Mesenchymal stem cell (in vitro differentiated cells and primary cell): ENCODE measurements around the gene RTN4.

Source experiments
- DNase-seq: peaks from one replicate; pipeline ENCODE4 v3.0.0-alpha.2; 2013
- H2AFZ ChIP-seq: one replicate; pipeline ENCODE4 v1.6.1; 2013; ENCODE audit warnings: low read depth, mild to moderate bottlenecking, control low read depth, inconsistent platforms, low read length, moderate library complexity
- H2AK5ac ChIP-seq: 2 replicates; pipeline ENCODE4 v1.6.1; 2013; ENCODE audit warnings: low read length, moderate library complexity, mild to moderate bottlenecking, inconsistent platforms; ENCODE audit not compliant: severe bottlenecking
- H2BK120ac ChIP-seq: one replicate; pipeline ENCODE4 v1.6.1; 2013; ENCODE audit warnings: low read depth, mild to moderate bottlenecking, inconsistent platforms, low read length, moderate library complexity
- H2BK12ac ChIP-seq, 2 experiments: one replicate each; pipeline ENCODE4 v1.6.1; 2013; ENCODE audit warnings: inconsistent platforms in 2 of 2, low read length in 2 of 2, mild to moderate bottlenecking in 2 of 2, moderate library complexity in 2 of 2, control low read depth in 1 of 2
- H2BK15ac ChIP-seq: one replicate; pipeline ENCODE4 v1.6.1; 2013; ENCODE audit warnings: mild to moderate bottlenecking, low read depth, inconsistent platforms; ENCODE audit not compliant: poor library complexity, severe bottlenecking
- H2BK5ac ChIP-seq: 2 replicates; pipeline ENCODE4 v1.6.1; 2013; ENCODE audit warnings: low read depth, mild to moderate bottlenecking, low read length, control low read depth, inconsistent platforms; ENCODE audit not compliant: poor library complexity, severe bottlenecking
- H3K14ac ChIP-seq, 2 experiments: one replicate each; pipeline ENCODE4 v1.6.1; 2013; ENCODE audit warnings: inconsistent platforms in 2 of 2, low read length in 2 of 2, control low read depth in 1 of 2, mild to moderate bottlenecking in 1 of 2, moderate library complexity in 1 of 2
- H3K18ac ChIP-seq, 2 experiments: one replicate each; pipeline ENCODE4 v1.6.1; 2013; ENCODE audit warnings: inconsistent platforms in 2 of 2, low read length in 2 of 2, control low read depth in 1 of 2, low read depth in 1 of 2, mild to moderate bottlenecking in 1 of 2
- H3K23ac ChIP-seq, 2 experiments: one replicate each; pipeline ENCODE4 v1.6.1; 2013; ENCODE audit warnings: inconsistent platforms in 2 of 2, low read length in 2 of 2, mild to moderate bottlenecking in 2 of 2, moderate library complexity in 2 of 2, control low read depth in 1 of 2
- H3K27ac ChIP-seq: 2 replicates; pipeline ENCODE4 v1.5.1; 2013; ENCODE audit warnings: mild to moderate bottlenecking, moderate library complexity, low read length, control low read depth, inconsistent platforms; ENCODE audit not compliant: poor library complexity, severe bottlenecking
- H3K27me3 ChIP-seq, 2 experiments: 2 replicates each; pipeline versions ENCODE4 v1.6.1 to v1.7.0; 2013; ENCODE audit warnings: low read length in 2 of 2, mild to moderate bottlenecking in 2 of 2, moderate library complexity in 2 of 2, control low read depth in 1 of 2, inconsistent platforms in 1 of 2; ENCODE audit not compliant: control insufficient read depth in 1 of 2, insufficient read depth in 1 of 2
- H3K36me3 ChIP-seq, 2 experiments: 2 replicates each; pipeline versions ENCODE4 v1.6.1 to v1.7.0; 2013; ENCODE audit warnings: low read length in 2 of 2, control low read depth in 1 of 2, inconsistent platforms in 1 of 2, low read depth in 1 of 2, mild to moderate bottlenecking in 1 of 2; ENCODE audit not compliant: insufficient read depth in 2 of 2, control insufficient read depth in 1 of 2
- H3K4ac ChIP-seq, 2 experiments: one replicate each; pipeline ENCODE4 v1.6.1; 2013; ENCODE audit warnings: inconsistent platforms in 2 of 2, low read length in 2 of 2, mild to moderate bottlenecking in 2 of 2, moderate library complexity in 2 of 2, control low read depth in 1 of 2, low read depth in 1 of 2
- H3K4me1 ChIP-seq: 2 replicates; pipeline ENCODE4 v1.6.1; 2013; ENCODE audit warnings: low read depth, low read length, control low read depth; ENCODE audit not compliant: control insufficient read depth, insufficient read depth
- H3K4me2 ChIP-seq: 2 replicates; pipeline ENCODE4 v1.6.1; 2013; ENCODE audit warnings: low read length, mild to moderate bottlenecking, inconsistent platforms; ENCODE audit not compliant: poor library complexity, severe bottlenecking
- H3K4me3 ChIP-seq, 2 experiments: 2 replicates each; pipeline versions ENCODE4 v1.5.1 to v1.7.0; 2013; ENCODE audit warnings: low read length in 2 of 2, mild to moderate bottlenecking in 2 of 2, control low read depth in 1 of 2, low read depth in 1 of 2; ENCODE audit not compliant: insufficient read depth in 1 of 2
- H3K79me1 ChIP-seq: replicated peaks from 2 replicates; pipeline ENCODE4 v1.6.1; 2013; ENCODE audit warnings: mild to moderate bottlenecking, control low read depth, low read length, inconsistent platforms; ENCODE audit not compliant: poor library complexity, severe bottlenecking
- H3K9ac ChIP-seq: 2 replicates; pipeline ENCODE4 v1.7.0; 2013; ENCODE audit warnings: mild to moderate bottlenecking, low read length, moderate library complexity
- H3K9me3 ChIP-seq: 2 replicates; pipeline ENCODE4 v1.7.0; 2013; ENCODE audit warnings: mild to moderate bottlenecking, low read length; ENCODE audit not compliant: control insufficient read depth
- H4K8ac ChIP-seq: one replicate; pipeline ENCODE4 v1.6.1; 2013; ENCODE audit warnings: inconsistent platforms, mild to moderate bottlenecking, low read length, moderate library complexity
- H4K91ac ChIP-seq: one replicate; pipeline ENCODE4 v1.6.1; 2013; ENCODE audit warnings: mild to moderate bottlenecking, low read length, inconsistent platforms
- WGBS: methylation state at CpG from one replicate; pipeline ENCODE4 v1.1.7; 2013; ENCODE audit warnings: mixed read lengths; 5-methylcytosine and 5-hydroxymethylcytosine counted together

The RTN4 gene

GRCh38 chr2:54954158-54954557 is 96.1 kb downstream of the RTN4 start:
- DNase-seq: no peak
- H3K4me2 ChIP-seq: no peak overlapping the region
- no peak overlapping the region for H2BK120ac ChIP-seq
- H4K91ac ChIP-seq: no peak overlapping the region
- H3K4me3 ChIP-seq: no peak overlapping the region
- no peak overlapping the region for H3K18ac ChIP-seq
- no peaks in the 10 kb centered on the region for H3K79me1 ChIP-seq
- no peak overlapping the region for H4K8ac ChIP-seq
- H3K14ac ChIP-seq: no peak overlapping the region
- no peak overlapping the region for H2AK5ac ChIP-seq
- no peaks in the 10 kb centered on the region for H3K36me3 ChIP-seq
- peaks cover 2% of the 10 kb centered on the region for H3K4me1 ChIP-seq
- peak overlapping the region; percentile 3 for H2BK15ac ChIP-seq
- no peak overlapping the region for H3K4ac ChIP-seq
- 82% methylated on average over 7 of the region's 8 CpGs for WGBS
- H2AFZ ChIP-seq: no peak overlapping the region
- no peaks in the 10 kb centered on the region for H3K9me3 ChIP-seq
- H3K27ac ChIP-seq: no peak overlapping the region
- no peak overlapping the region for H3K23ac ChIP-seq
- no peak overlapping the region for H2BK12ac ChIP-seq
- no peaks in the 10 kb centered on the region for H3K27me3 ChIP-seq
- H2BK5ac ChIP-seq: no peak overlapping the region
- H3K9ac ChIP-seq: no peak overlapping the region

GRCh38 chr2:54952978-54953456 is 97.2 kb downstream of the RTN4 start:
- no peak overlapping the region for H4K8ac ChIP-seq
- H3K9ac ChIP-seq: no peak overlapping the region
- no peaks in the 10 kb centered on the region for H3K9me3 ChIP-seq
- no peak overlapping the region for H2BK12ac ChIP-seq
- H2BK120ac ChIP-seq: no peak overlapping the region
- H3K4me2 ChIP-seq: no peak overlapping the region
- H3K23ac ChIP-seq: no peak overlapping the region
- H3K36me3 ChIP-seq: no peaks in the 10 kb centered on the region
- H3K18ac ChIP-seq: no peak overlapping the region
- no peak overlapping the region for H3K27ac ChIP-seq
- no peak overlapping the region for H2AFZ ChIP-seq
- peaks cover 2% of the 10 kb centered on the region for H3K4me1 ChIP-seq
- H3K79me1 ChIP-seq: no peaks in the 10 kb centered on the region
- H3K4me3 ChIP-seq: peak overlapping the region in 1 of 2 experiments; percentile 24
- no peak overlapping the region for H3K14ac ChIP-seq
- no peak overlapping the region for H2BK5ac ChIP-seq
- H2BK15ac ChIP-seq: no peak overlapping the region
- no peaks in the 10 kb centered on the region for H3K27me3 ChIP-seq
- no peak overlapping the region for H2AK5ac ChIP-seq
- H4K91ac ChIP-seq: no peak overlapping the region
- H3K4ac ChIP-seq: no peak overlapping the region
- DNase-seq: no peak
- WGBS: 76% methylated on average over 7 of the region's 9 CpGs

GRCh38 chr2:54952425-54952824 is 97.8 kb downstream of the RTN4 start:
- H2BK12ac ChIP-seq: no peak overlapping the region
- H3K4ac ChIP-seq: no peak overlapping the region
- no peak overlapping the region for H3K4me2 ChIP-seq
- no peak overlapping the region for H3K18ac ChIP-seq
- H2BK15ac ChIP-seq: no peak overlapping the region
- no peak overlapping the region for H3K9ac ChIP-seq
- no peak overlapping the region for H2AK5ac ChIP-seq
- no peaks in the 10 kb centered on the region for H3K27me3 ChIP-seq
- no peak overlapping the region for H3K27ac ChIP-seq
- H3K9me3 ChIP-seq: no peaks in the 10 kb centered on the region
- no peak overlapping the region for H3K23ac ChIP-seq
- H2BK5ac ChIP-seq: no peak overlapping the region
- no peaks in the 10 kb centered on the region for H3K36me3 ChIP-seq
- no peak for DNase-seq
- H4K8ac ChIP-seq: no peak overlapping the region
- peaks cover 2% of the 10 kb centered on the region for H3K4me1 ChIP-seq
- no peak overlapping the region for H3K14ac ChIP-seq
- WGBS: 88% methylated on average over 5 of the region's 5 CpGs
- H2BK120ac ChIP-seq: no peak overlapping the region
- no peak overlapping the region for H4K91ac ChIP-seq
- H2AFZ ChIP-seq: no peak overlapping the region
- H3K4me3 ChIP-seq: peak overlapping the region in 1 of 2 experiments; percentile 24
- H3K79me1 ChIP-seq: no peaks in the 10 kb centered on the region

GRCh38 chr2:54950811-54951210 is 99.4 kb downstream of the RTN4 start:
- no peak overlapping the region for H2BK5ac ChIP-seq
- no peak overlapping the region for H2BK15ac ChIP-seq
- H3K79me1 ChIP-seq: no peaks in the 10 kb centered on the region
- H3K4me2 ChIP-seq: no peak overlapping the region
- H2AFZ ChIP-seq: no peak overlapping the region
- H3K9me3 ChIP-seq: no peaks in the 10 kb centered on the region
- H3K18ac ChIP-seq: no peak overlapping the region
- H4K91ac ChIP-seq: no peak overlapping the region
- no peak overlapping the region for H2BK120ac ChIP-seq
- no peak overlapping the region for H3K27ac ChIP-seq
- H3K36me3 ChIP-seq: no peaks in the 10 kb centered on the region
- no peak overlapping the region for H4K8ac ChIP-seq
- H3K4ac ChIP-seq: no peak overlapping the region
- no peak overlapping the region for H3K4me3 ChIP-seq
- no peak overlapping the region for H2BK12ac ChIP-seq
- peaks cover 2% of the 10 kb centered on the region for H3K4me1 ChIP-seq
- no peak overlapping the region for H3K23ac ChIP-seq
- H3K27me3 ChIP-seq: no peaks in the 10 kb centered on the region
- H3K9ac ChIP-seq: no peak overlapping the region
- no peak for DNase-seq
- 100% methylated on average over 1 of the region's 3 CpGs for WGBS
- no peak overlapping the region for H2AK5ac ChIP-seq
- no peak overlapping the region for H3K14ac ChIP-seq
